Thyroid gland (tissue), 4 donors: Measurements from ENCODE around the gene INPP5B. TPM values are rescaled to one million over a fixed set of nuclear protein-coding genes. Genes with fewer than 3 reads are reported as not detected.

Experiments
- DNase-seq, 2 donors: peaks; one replicate each; pipeline ENCODE4 v3.0.0-alpha.2; 2019
- H3K27ac ChIP-seq, 3 donors: fragments of 200-600 bp; sonication (generic); 1 replicate in 2 of 3; 2 replicates in 1 of 3; pipeline ENCODE4 v1.5.1; 2016 to 2019; ENCODE audit warnings: mild to moderate bottlenecking in 1 of 3, moderate library complexity in 1 of 3
- H3K27me3 ChIP-seq: fragments of 200-600 bp; sonication (generic); one replicate; pipeline ENCODE4 v1.5.1; 2019
- H3K36me3 ChIP-seq, 2 donors: fragments of 200-600 bp; sonication (generic); one replicate each; pipeline ENCODE4 v1.5.1; 2016 to 2019
- H3K4me1 ChIP-seq, 2 donors: fragments of 200-600 bp; sonication (generic); one replicate each; pipeline ENCODE4 v1.5.1; 2017 to 2019
- H3K4me3 ChIP-seq, 3 donors: fragments of 200-600 bp; sonication (generic); replicated peaks in 1 of 3; 1 replicate in 2 of 3; 2 replicates in 1 of 3; pipeline ENCODE4 v1.5.1; 2016; ENCODE audit warnings: mild to moderate bottlenecking in 1 of 3
- H3K9me3 ChIP-seq: fragments of 200-600 bp; sonication (generic); one replicate; pipeline ENCODE4 v1.5.1; 2017
- CTCF ChIP-seq, 6 experiments: fragments of 200-600 bp in 3 of 6; fragments of 450-650 bp in 3 of 6; sonication (generic) in 3 of 6; IDR thresholded peaks; one replicate each; pipeline ENCODE4 v1.5.1; 2016 to 2019; ENCODE audit warnings: antibody characterized with exemption in 6 of 6, mild to moderate bottlenecking in 2 of 6, inconsistent platforms in 1 of 6, moderate library complexity in 1 of 6
- POLR2A ChIP-seq, 2 donors: fragments of 450-650 bp; IDR thresholded peaks; one replicate each; pipeline ENCODE4 v1.6.1; 2017; ENCODE audit warnings: antibody characterized with exemption in 2 of 2, mild to moderate bottlenecking in 2 of 2, moderate library complexity in 1 of 2
- WGBS, 2 donors: methylation state at CpG; one replicate each; pipeline ENCODE4 v1.1.5; 2017; 5-methylcytosine and 5-hydroxymethylcytosine counted together
- intact Hi-C: fragments of 100-400 bp; cut with DNase I; formaldehyde crosslinking; loops from one replicate; pipeline ENCODE4 v1.15.1; 2023
- total RNA-seq, 4 donors: library from RNA; depleted of rRNA; stranded (reverse); fragments of >200 nt; gene quantifications; one replicate each; pipeline ENCODE4 v1.2.3, GENCODE V29; 2016

Gene INPP5B
- total RNA-seq, 4 donors from 2014 or later, result 24.7 to 42.5 (median 30.8) TPM

GRCh38 chr1:37892151-37893047 is 54.5 kb downstream of the INPP5B start:
- Histone ChIP-seq H3K9me3 (no peaks in the 10 kb centered on the region), H3K27ac (no peak overlapping the region), H3K27me3 (no peaks in the 10 kb centered on the region), H3K36me3 (peaks cover 14 to 17% of the 10 kb centered on the region in 2 donors), H3K4me1 (no peaks in the 10 kb centered on the region), H3K4me3 (no peak overlapping the region)
- intact Hi-C loops, result no loop called here
- DNase-seq, result no peak
- TF ChIP-seq POLR2A (IDR thresholded peaks at IDR 0.05), result no peak
- no peak for TF ChIP-seq CTCF (IDR thresholded peaks at IDR 0.05)
- WGBS, 2 donors, result 88 to 89% methylated on average over 5 of the region's 5 CpGs

GRCh38 chr1:37890378-37891014 is 56.4 kb downstream of the INPP5B start:
- H3K27ac ChIP-seq, result no peak overlapping the region
- 44 to 51% methylated on average over 4 of the region's 4 CpGs for WGBS, 2 donors
- no peaks in the 10 kb centered on the region for H3K27me3 ChIP-seq
- intact Hi-C loops, result no loop called here
- TF ChIP-seq CTCF (IDR thresholded peaks at IDR 0.05), result peak in 5 of 6 experiments; percentile 24 to 52 (median 39)
- no peak for TF ChIP-seq POLR2A (IDR thresholded peaks at IDR 0.05)
- H3K9me3 ChIP-seq, result no peaks in the 10 kb centered on the region
- H3K36me3 ChIP-seq, result peaks cover 32 to 36% of the 10 kb centered on the region in 2 donors
- no peak overlapping the region for H3K4me3 ChIP-seq
- no peak for DNase-seq
- H3K4me1 ChIP-seq, result no peaks in the 10 kb centered on the region

- Histone ChIP-seq H3K27ac (no peak overlapping the region), H3K4me3 (no peak overlapping the region), H3K9me3 (no peaks in the 10 kb centered on the region), H3K36me3 (peaks cover 43 to 48% of the 10 kb centered on the region in 2 donors), H3K4me1 (no peaks in the 10 kb centered on the region), H3K27me3 (no peaks in the 10 kb centered on the region)
- WGBS, 2 donors, result 76 to 94% methylated on average over 6 of the region's 6 CpGs
- no peak for DNase-seq
- TF ChIP-seq POLR2A (IDR thresholded peaks at IDR 0.05) (no peak), CTCF (IDR thresholded peaks at IDR 0.05) (no peak)
- intact Hi-C loops, result no loop called here
Measured at GRCh38 chr1:37888022-37888700, 58.7 kb downstream of the INPP5B start.

- TF ChIP-seq CTCF (IDR thresholded peaks at IDR 0.05) (no peak), POLR2A (IDR thresholded peaks at IDR 0.05) (no peak)
- WGBS, 2 donors, result 95 to 96% methylated on average over 3 of the region's 3 CpGs
- Histone ChIP-seq H3K27ac (no peak overlapping the region), H3K27me3 (no peaks in the 10 kb centered on the region), H3K4me1 (no peaks in the 10 kb centered on the region), H3K9me3 (no peaks in the 10 kb centered on the region), H3K36me3 (peaks cover 71 to 78% of the 10 kb centered on the region in 2 donors), H3K4me3 (no peak overlapping the region)
- intact Hi-C loops, result no loop called here
- no peak for DNase-seq
Measured at GRCh38 chr1:37884145-37884544, 62.7 kb downstream of the INPP5B start.
